ENCODE measurements around the gene RIMS1. TPM values are rescaled to one million over a fixed set of nuclear protein-coding genes. Genes with fewer than 3 reads are reported as not detected.

Gene RIMS1
- total and polyA plus RNA-seq, 2 of the 13 experiments (the other 11 are each of a cell fraction or from before 2014, with no cell fraction given): not detected

GRCh38 chr6:71982389-71982788, 96.0 kb downstream of the RIMS1 start:
- Histone ChIP-seq H3K27me3 (ENCODE audit: control insufficient read depth in 1 of 2, insufficient read depth in 2 of 2, low read length in 2 of 2) (no peaks in the 10 kb centered on the region), H3K9ac (ENCODE audit: insufficient read depth, low read depth, low read length) (no peak overlapping the region), H3K9me3 (ENCODE audit: low read length) (no peaks in the 10 kb centered on the region), H3K4me1 (ENCODE audit: insufficient read depth, low read length) (no peaks in the 10 kb centered on the region), H3K79me2 (ENCODE audit: insufficient read depth, low read length) (no peaks in the 10 kb centered on the region), H4K20me1 (ENCODE audit: insufficient read depth, low read length) (no peaks in the 10 kb centered on the region), H3K27ac (ENCODE audit: extremely low read length, insufficient read depth, low read length) (no peak overlapping the region), H2AFZ (ENCODE audit: low read length) (no peak overlapping the region), H3K4me3 (replicated peaks in 1 of 3; ENCODE audit: insufficient read depth in 1 of 3, low read depth in 2 of 3, low read length in 3 of 3) (no peak overlapping the region), H3K4me2 (ENCODE audit: low read depth, low read length) (no peak overlapping the region), H3K36me3 (replicated peaks in 1 of 2; ENCODE audit: control insufficient read depth in 1 of 2, insufficient read depth in 2 of 2, low read length in 2 of 2) (no peaks in the 10 kb centered on the region)
- CTCF ChIA-PET (ENCODE audit: low intra/inter-chr PET ratio, low total read pairs): no interaction called here
- no peak for DNase-seq (ENCODE audit: low spot score)
- FAIRE-seq: no peak
- intact Hi-C loops (cut with micrococcal nuclease; ENCODE audit: unreplicated experiment): no loop called here
- no peak for ATAC-seq
- WGBS (ENCODE audit: low lambda C conversion rate): 0% methylated on average over 1 of the region's 1 CpG
- in situ Hi-C loops (cut with HindIII; ENCODE audit: extremely low pct_ligation_motif_present, low pct_unique_long_range_greater_than_20kb): no loop called here
- POLR2A ChIA-PET: no interaction called here
- no TSS peak for BruUV-seq (replicated peaks)
- TF ChIP-seq ZNF644 (CRISPR knock-in tag; IDR thresholded peaks at IDR 0.05; ENCODE audit: low read depth) (no peak), ZBTB43 (CRISPR knock-in tag; conservative IDR thresholded peaks at IDR 0.05) (no peak), HOXA7 (CRISPR knock-in tag; IDR thresholded peaks at IDR 0.05) (no peak), ZBTB33 (CRISPR knock-in tag; IDR thresholded peaks at IDR 0.05) (no peak), POLR2AphosphoS2 (IDR thresholded peaks at IDR 0.05; ENCODE audit: low read depth, low read length) (no peak), ZNF567 (CRISPR knock-in tag; IDR thresholded peaks at IDR 0.05; ENCODE audit: borderline replicate concordance) (no peak), CBX1 (IDR thresholded peaks at IDR 0.05; ENCODE audit: low read depth) (no peak), ZC3H13 (CRISPR knock-in tag; IDR thresholded peaks at IDR 0.05) (no peak), RFXANK (CRISPR knock-in tag; IDR thresholded peaks at IDR 0.05) (no peak), ZNF337 (CRISPR knock-in tag; IDR thresholded peaks at IDR 0.05; ENCODE audit: borderline replicate concordance, low read depth) (no peak), KAT8 (CRISPR knock-in tag; IDR thresholded peaks at IDR 0.05) (no peak), ZBTB7A (CRISPR knock-in tag; IDR thresholded peaks at IDR 0.05) (no peak), ARID4A (CRISPR knock-in tag; IDR thresholded peaks at IDR 0.05; ENCODE audit: borderline replicate concordance) (no peak), MTA3 (CRISPR knock-in tag; IDR thresholded peaks at IDR 0.05) (no peak)
- TF ChIP-seq, protein P1, sequence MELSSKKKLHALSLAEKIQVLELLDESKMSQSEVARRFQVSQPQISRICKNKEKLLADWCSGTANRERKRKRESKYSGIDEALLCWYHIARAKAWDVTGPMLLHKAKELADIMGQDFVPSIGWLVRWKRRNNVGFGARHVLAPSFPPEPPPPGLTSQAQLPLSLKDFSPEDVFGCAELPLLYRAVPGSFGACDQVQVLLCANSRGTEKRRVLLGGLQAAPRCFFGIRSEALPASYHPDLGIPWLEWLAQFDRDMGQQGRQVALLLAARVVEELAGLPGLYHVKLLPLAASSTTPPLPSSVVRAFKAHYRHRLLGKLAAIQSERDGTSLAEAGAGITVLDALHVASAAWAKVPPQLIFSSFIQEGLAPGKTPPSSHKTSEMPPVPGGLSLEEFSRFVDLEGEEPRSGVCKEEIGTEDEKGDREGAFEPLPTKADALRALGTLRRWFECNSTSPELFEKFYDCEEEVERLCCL (CRISPR knock-in tag; IDR thresholded peaks at IDR 0.05; ENCODE audit: borderline replicate concordance): no peak

All from HepG2 (cell line).